Erythroblast (primary cell): Measurements from ENCODE around the gene SOWAHB.

ENCODE experiments used
- GATA1 ChIP-seq: IDR thresholded peaks from 2 replicates; pipeline ENCODE4 v1.6.1; 2011; ENCODE audit warnings: low read depth, mild to moderate bottlenecking, control low read depth, low read length, moderate library complexity
- POLR2A ChIP-seq: IDR thresholded peaks from 2 replicates; pipeline ENCODE4 v1.6.1; 2011; ENCODE audit warnings: mild to moderate bottlenecking, low read length

GRCh38 chr4:76867377-76867776 is 30.6 kb downstream of the SOWAHB start:
- no peak for TF ChIP-seq POLR2A
- no peak for TF ChIP-seq GATA1
